Frontal cortex (tissue), 1 donor: ENCODE results near the gene ARHGAP24. TPM values are rescaled to one million over a fixed set of nuclear protein-coding genes. Genes with fewer than 3 reads are reported as not detected.

Source experiments
- small RNA-seq: library from RNA; depleted of rRNA; stranded (forward); fragments of <200 nt; gene quantifications from one replicate; pipeline ENCODE3, GENCODE V24; 2014
- total RNA-seq: library from RNA; depleted of rRNA; stranded (reverse); fragments of >200 nt; gene quantifications from one replicate; pipeline ENCODE4 v1.2.3, GENCODE V29; 2014

The ARHGAP24 gene
- total RNA-seq, 1 donor from 2014 or later, result 1.6 TPM

Small RNAs within 50 kb of the gene (small RNA-seq; reads per million reads assigned to genes)
- gene MIR4451, result not detected
